ENCODE measurements around the gene ADCK1.

Gene ADCK1

GRCh38 chr14:77902811-77903210 is 102.9 kb downstream of the ADCK1 start:
- Histone ChIP-seq H3K9me3 (ENCODE audit: insufficient read depth, low read length) (no peaks in the 10 kb centered on the region), H3K27me3 (ENCODE audit: low read length) (no peaks in the 10 kb centered on the region), H3K4me2 (ENCODE audit: low read depth, low read length, poor library complexity, severe bottlenecking) (no peak overlapping the region), H2AFZ (ENCODE audit: low read depth, low read length, severe bottlenecking) (no peak overlapping the region), H3K9ac (ENCODE audit: low read length) (no peak overlapping the region), H3K27ac (ENCODE audit: low read depth, low read length) (no peak overlapping the region), H3K9me2 (replicated peaks; ENCODE audit: insufficient read depth, low read length) (no peaks in the 10 kb centered on the region), H3K79me2 (ENCODE audit: insufficient read depth, low read length) (no peaks in the 10 kb centered on the region), H3K4me3 (ENCODE audit: insufficient read depth, low read length, poor library complexity, severe bottlenecking) (no peak overlapping the region), H3K36me3 (ENCODE audit: low read length) (no peaks in the 10 kb centered on the region), H3F3A (ENCODE audit: insufficient read depth) (no peaks in the 10 kb centered on the region), H4K20me1 (ENCODE audit: low read depth, low read length) (no peaks in the 10 kb centered on the region)
- TF ChIP-seq CTCF (IDR thresholded peaks at IDR 0.05; ENCODE audit: insufficient read depth, low read length, poor library complexity, severe bottlenecking) (no peak), EZH2phosphoT487 (conservative IDR thresholded peaks at IDR 0.05; ENCODE audit: low read length) (no peak)

GRCh38 chr14:77903221-77903620 is 103.3 kb downstream of the ADCK1 start:
- Histone ChIP-seq H3K36me3 (ENCODE audit: low read length) (no peaks in the 10 kb centered on the region), H4K20me1 (ENCODE audit: low read depth, low read length) (no peaks in the 10 kb centered on the region), H3F3A (ENCODE audit: insufficient read depth) (no peaks in the 10 kb centered on the region), H3K9ac (ENCODE audit: low read length) (no peak overlapping the region), H3K9me2 (replicated peaks; ENCODE audit: insufficient read depth, low read length) (no peaks in the 10 kb centered on the region), H3K4me3 (ENCODE audit: insufficient read depth, low read length, poor library complexity, severe bottlenecking) (no peak overlapping the region), H3K9me3 (ENCODE audit: insufficient read depth, low read length) (no peaks in the 10 kb centered on the region), H2AFZ (ENCODE audit: low read depth, low read length, severe bottlenecking) (no peak overlapping the region), H3K27ac (ENCODE audit: low read depth, low read length) (no peak overlapping the region), H3K79me2 (ENCODE audit: insufficient read depth, low read length) (no peaks in the 10 kb centered on the region), H3K27me3 (ENCODE audit: low read length) (no peaks in the 10 kb centered on the region), H3K4me2 (ENCODE audit: low read depth, low read length, poor library complexity, severe bottlenecking) (no peak overlapping the region)
- no peak for TF ChIP-seq CTCF (IDR thresholded peaks at IDR 0.05; ENCODE audit: insufficient read depth, low read length, poor library complexity, severe bottlenecking)
- no peak for TF ChIP-seq EZH2phosphoT487 (conservative IDR thresholded peaks at IDR 0.05; ENCODE audit: low read length)

- Histone ChIP-seq H3K4me3 (ENCODE audit: insufficient read depth, low read length, poor library complexity, severe bottlenecking) (no peak overlapping the region), H3K9ac (ENCODE audit: low read length) (no peak overlapping the region), H3K36me3 (ENCODE audit: low read length) (no peaks in the 10 kb centered on the region), H3F3A (ENCODE audit: insufficient read depth) (no peaks in the 10 kb centered on the region), H3K4me2 (ENCODE audit: low read depth, low read length, poor library complexity, severe bottlenecking) (no peak overlapping the region), H3K9me3 (ENCODE audit: insufficient read depth, low read length) (no peaks in the 10 kb centered on the region), H2AFZ (ENCODE audit: low read depth, low read length, severe bottlenecking) (no peak overlapping the region), H3K9me2 (replicated peaks; ENCODE audit: insufficient read depth, low read length) (no peaks in the 10 kb centered on the region), H3K79me2 (ENCODE audit: insufficient read depth, low read length) (no peaks in the 10 kb centered on the region), H3K27me3 (ENCODE audit: low read length) (no peaks in the 10 kb centered on the region), H3K27ac (ENCODE audit: low read depth, low read length) (no peak overlapping the region), H4K20me1 (ENCODE audit: low read depth, low read length) (no peaks in the 10 kb centered on the region)
- TF ChIP-seq EZH2phosphoT487 (conservative IDR thresholded peaks at IDR 0.05; ENCODE audit: low read length) (no peak), CTCF (IDR thresholded peaks at IDR 0.05; ENCODE audit: insufficient read depth, low read length, poor library complexity, severe bottlenecking) (no peak)
These were observed 104.2 kb downstream of the ADCK1 start for GRCh38 chr14:77903937-77904617.
